Fibroblast of lung (primary cell): ENCODE results near the gene TMEM37. TPM values are rescaled to one million over a fixed set of nuclear protein-coding genes. Genes with fewer than 3 reads are reported as not detected.
A peak's percentile ranks its signal among the peaks of the same experiment; 100 is the strongest.

Experiments used
- DNase-seq, 2 donors: peaks; one replicate each; pipeline versions ENCODE4 v3.0.0 to v3.0.0-alpha.2; 2010; ENCODE audit warnings: low read depth in 2 of 2
- H2AFZ ChIP-seq: 2 replicates; pipeline ENCODE4 v1.5.1; 2012; ENCODE audit warnings: low read length, control low read depth, inconsistent platforms
- H3K27ac ChIP-seq: 2 replicates; pipeline ENCODE4 v1.5.1; 2011; ENCODE audit warnings: low read length, control low read depth; ENCODE audit not compliant: insufficient read depth
- H3K27me3 ChIP-seq: 2 replicates; pipeline ENCODE4 v1.5.1; 2011; ENCODE audit warnings: mild to moderate bottlenecking, low read length; ENCODE audit not compliant: control insufficient read depth, insufficient read depth
- H3K36me3 ChIP-seq: 2 replicates; pipeline ENCODE4 v1.5.1; 2011; ENCODE audit warnings: low read length; ENCODE audit not compliant: control insufficient read depth, insufficient read depth
- H3K4me1 ChIP-seq: 2 replicates; pipeline ENCODE4 v1.5.1; 2011; ENCODE audit warnings: low read length; ENCODE audit not compliant: control insufficient read depth, insufficient read depth; ENCODE audit errors: extremely low read depth
- H3K4me2 ChIP-seq: 2 replicates; pipeline ENCODE4 v1.5.1; 2011; ENCODE audit warnings: low read length, control low read depth; ENCODE audit not compliant: insufficient read depth; ENCODE audit errors: extremely low read depth
- H3K4me3 ChIP-seq, 4 experiments: fragments of 200-600 bp in 1 of 4; sonication (generic) in 1 of 4; replicated peaks in 1 of 4; 2 replicates each; pipeline ENCODE4 v1.5.1; 2011 to 2016; ENCODE audit warnings: low read length in 4 of 4, low read depth in 3 of 4, mild to moderate bottlenecking in 3 of 4, control low read depth in 2 of 4, inconsistent platforms in 1 of 4, mixed read lengths in 1 of 4; ENCODE audit not compliant: insufficient read depth in 1 of 4; ENCODE audit errors: control extremely low read depth in 1 of 4
- H3K79me2 ChIP-seq: 2 replicates; pipeline ENCODE4 v1.5.1; 2012; ENCODE audit warnings: mild to moderate bottlenecking, low read length, inconsistent platforms; ENCODE audit not compliant: control insufficient read depth, insufficient read depth
- H3K9ac ChIP-seq: 2 replicates; pipeline ENCODE4 v1.5.1; 2011; ENCODE audit warnings: mild to moderate bottlenecking, low read length, control low read depth; ENCODE audit not compliant: insufficient read depth
- H3K9me3 ChIP-seq: 2 replicates; pipeline ENCODE4 v1.5.1; 2012; ENCODE audit warnings: low read depth, low read length; ENCODE audit not compliant: control insufficient read depth, insufficient read depth
- H4K20me1 ChIP-seq: 2 replicates; pipeline ENCODE4 v1.5.1; 2011; ENCODE audit warnings: low read length; ENCODE audit not compliant: control insufficient read depth, insufficient read depth; ENCODE audit errors: extremely low read depth
- EZH2 ChIP-seq: IDR thresholded peaks from 2 replicates; pipeline ENCODE4 v1.5.1; 2012; ENCODE audit warnings: low read length, control low read depth, mild to moderate bottlenecking; ENCODE audit errors: missing control alignments
- polyA plus RNA-seq, 2 donors: library from polyadenylated mRNA; depleted of rRNA in 1 of 2; stranded (reverse) in 1 of 2; unstranded in 1 of 2; fragments of >200 nt; gene quantifications; 2 replicates each; pipeline ENCODE4 v1.2.1, GENCODE V29; 2011 to 2012; ENCODE audit warnings: missing spikeins in 1 of 2
- total RNA-seq: library from RNA; depleted of rRNA; stranded (reverse); fragments of >200 nt; gene quantifications from 2 replicates; pipeline ENCODE4 v1.2.1, GENCODE V29; 2014
- TF ChIP-seq, protein P1 (sequence below), 2 donors: IDR thresholded peaks in 1 of 2; conservative IDR thresholded peaks in 1 of 2; 1 replicate in 1 of 2; 2 replicates in 1 of 2; pipeline ENCODE4 v1.5.1; 2011 to 2012; ENCODE audit warnings: low read length in 2 of 2, control low read depth in 1 of 2, inconsistent platforms in 1 of 2, low read depth in 1 of 2, mild to moderate bottlenecking in 1 of 2

TMEM37 gene
- total and polyA plus RNA-seq, 2 donors (not counting 1 experiment from before 2014, with no cell fraction given), result 0.50 to 0.99 TPM

DNA sequence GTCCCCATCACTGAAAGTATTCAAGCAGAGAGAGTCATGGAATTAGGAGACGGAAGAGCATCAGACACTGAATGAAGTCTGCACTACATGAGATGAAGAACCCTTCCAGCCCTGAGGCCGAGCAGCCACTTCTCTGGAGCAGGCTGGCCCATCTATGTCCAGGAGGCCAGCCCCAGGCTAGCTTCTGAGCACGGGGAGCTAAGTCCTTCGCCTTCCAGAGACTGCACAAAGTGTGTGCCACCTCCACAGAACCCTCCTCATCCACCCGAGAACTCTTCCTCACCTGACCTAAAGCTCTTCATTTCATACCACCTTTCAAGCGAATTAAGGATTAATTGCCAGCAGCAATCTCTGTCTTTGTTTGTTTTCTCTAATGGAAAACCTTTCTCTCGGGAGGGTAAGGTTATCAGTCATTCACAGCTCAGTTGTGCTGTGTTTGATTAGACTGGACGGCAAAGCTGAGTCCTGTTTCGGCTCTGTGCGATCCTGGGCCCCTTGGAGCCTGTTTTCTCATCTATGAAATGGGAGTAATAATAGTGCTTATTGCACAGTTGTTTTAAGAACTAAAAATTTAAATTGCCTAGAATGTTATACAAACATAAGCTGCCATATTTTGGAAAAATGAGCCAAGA lies 54.7 kb downstream of the TMEM37 start:
- no peak overlapping the region for H3K4me3 ChIP-seq
- H3K27me3 ChIP-seq, result no peaks in the 10 kb centered on the region
- H3K36me3 ChIP-seq, result no peaks in the 10 kb centered on the region
- H3K27ac ChIP-seq, result no peak overlapping the region
- no peaks in the 10 kb centered on the region for H3K4me1 ChIP-seq
- H3K4me2 ChIP-seq, result no peak overlapping the region
- no peaks in the 10 kb centered on the region for H4K20me1 ChIP-seq
- TF ChIP-seq EZH2, result no peak
- TF ChIP-seq, protein P1, sequence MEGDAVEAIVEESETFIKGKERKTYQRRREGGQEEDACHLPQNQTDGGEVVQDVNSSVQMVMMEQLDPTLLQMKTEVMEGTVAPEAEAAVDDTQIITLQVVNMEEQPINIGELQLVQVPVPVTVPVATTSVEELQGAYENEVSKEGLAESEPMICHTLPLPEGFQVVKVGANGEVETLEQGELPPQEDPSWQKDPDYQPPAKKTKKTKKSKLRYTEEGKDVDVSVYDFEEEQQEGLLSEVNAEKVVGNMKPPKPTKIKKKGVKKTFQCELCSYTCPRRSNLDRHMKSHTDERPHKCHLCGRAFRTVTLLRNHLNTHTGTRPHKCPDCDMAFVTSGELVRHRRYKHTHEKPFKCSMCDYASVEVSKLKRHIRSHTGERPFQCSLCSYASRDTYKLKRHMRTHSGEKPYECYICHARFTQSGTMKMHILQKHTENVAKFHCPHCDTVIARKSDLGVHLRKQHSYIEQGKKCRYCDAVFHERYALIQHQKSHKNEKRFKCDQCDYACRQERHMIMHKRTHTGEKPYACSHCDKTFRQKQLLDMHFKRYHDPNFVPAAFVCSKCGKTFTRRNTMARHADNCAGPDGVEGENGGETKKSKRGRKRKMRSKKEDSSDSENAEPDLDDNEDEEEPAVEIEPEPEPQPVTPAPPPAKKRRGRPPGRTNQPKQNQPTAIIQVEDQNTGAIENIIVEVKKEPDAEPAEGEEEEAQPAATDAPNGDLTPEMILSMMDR (conservative IDR thresholded peaks at IDR 0.05 in 1 of 2, IDR thresholded peaks at IDR 0.05 in 1 of 2; ENCODE audit: low read depth in 1 of 2, low read length in 2 of 2), result no peak
- DNase-seq, result no peak
- H3K9me3 ChIP-seq, result no peaks in the 10 kb centered on the region
- H3K79me2 ChIP-seq, result no peaks in the 10 kb centered on the region
- no peak overlapping the region for H2AFZ ChIP-seq
- no peak overlapping the region for H3K9ac ChIP-seq

DNA sequence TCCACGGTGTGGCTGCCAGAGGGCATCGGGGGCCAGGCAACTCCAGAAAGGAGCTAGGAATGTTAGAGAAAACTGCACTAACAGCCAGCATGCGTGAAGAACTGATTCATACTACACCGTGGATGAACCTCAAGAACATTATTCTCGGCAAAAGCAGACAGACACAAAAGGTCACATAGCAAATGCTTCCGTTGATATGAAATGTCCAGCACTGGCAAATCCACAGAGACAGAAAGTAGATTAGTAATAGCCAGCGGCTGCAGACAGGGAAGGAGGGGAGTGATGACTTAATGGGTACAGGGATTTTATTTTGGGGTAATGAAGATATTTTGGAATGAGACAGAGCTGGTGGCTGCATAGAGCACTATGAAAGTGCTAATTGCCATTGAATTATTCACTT lies 55.2 kb downstream of the TMEM37 start:
- TF ChIP-seq EZH2, result no peak
- TF ChIP-seq, protein P1 (conservative IDR thresholded peaks at IDR 0.05 in 1 of 2, IDR thresholded peaks at IDR 0.05 in 1 of 2; ENCODE audit: low read depth in 1 of 2, low read length in 2 of 2), result no peak
- DNase-seq, result peak in 1 of 2 donors; percentile 77
- Histone ChIP-seq H3K9ac (no peak overlapping the region), H3K4me2 (no peak overlapping the region), H3K9me3 (no peaks in the 10 kb centered on the region), H4K20me1 (no peaks in the 10 kb centered on the region), H3K27ac (no peak overlapping the region), H3K36me3 (no peaks in the 10 kb centered on the region), H3K4me3 (no peak overlapping the region), H3K27me3 (no peaks in the 10 kb centered on the region), H3K4me1 (peaks cover 2% of the 10 kb centered on the region), H3K79me2 (no peaks in the 10 kb centered on the region), H2AFZ (no peak overlapping the region)

DNA sequence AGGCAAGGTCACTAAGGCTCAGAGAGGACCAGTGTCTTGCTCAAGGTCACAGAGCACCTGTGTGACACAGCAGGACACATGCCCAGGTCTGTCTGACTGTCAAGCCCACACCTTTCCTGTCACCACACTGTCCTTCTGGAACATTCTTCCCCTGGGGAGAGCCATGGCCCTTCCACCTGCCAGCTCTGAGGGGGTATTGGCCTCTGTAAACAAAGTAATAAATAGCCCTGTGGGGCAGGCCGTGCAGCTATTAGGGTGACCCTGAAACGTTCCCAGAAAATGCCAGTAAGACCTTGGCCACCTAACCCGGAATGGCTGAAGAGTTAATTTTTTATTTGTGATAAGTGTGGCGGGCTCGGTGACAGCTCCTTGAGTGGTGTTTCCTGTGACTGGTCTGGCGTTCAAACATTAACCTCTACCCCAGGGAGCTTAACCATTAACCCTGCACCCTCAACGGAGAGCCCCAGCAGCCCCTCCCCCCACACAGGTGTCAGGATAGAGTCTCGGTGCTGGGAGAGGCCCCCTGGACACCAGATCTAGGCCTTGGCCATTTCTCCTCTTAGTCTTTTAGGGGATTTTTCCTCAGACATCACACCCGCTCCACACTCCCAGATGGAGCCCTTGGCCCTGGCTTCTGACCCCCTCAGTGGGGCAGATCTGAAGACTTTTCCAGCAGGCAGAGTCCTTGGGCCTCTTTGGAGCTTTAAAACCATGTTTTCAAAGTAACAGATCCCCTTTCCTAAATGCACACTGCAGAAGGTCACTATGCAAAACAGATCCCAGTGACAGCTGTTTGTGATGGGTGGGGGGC lies 56.0 kb downstream of the TMEM37 start:
- Histone ChIP-seq H2AFZ (no peak overlapping the region), H3K27ac (no peak overlapping the region), H3K4me2 (no peak overlapping the region), H3K79me2 (no peaks in the 10 kb centered on the region), H3K27me3 (no peaks in the 10 kb centered on the region), H3K4me1 (peaks cover 5% of the 10 kb centered on the region), H3K4me3 (no peak overlapping the region), H3K9ac (no peak overlapping the region), H3K36me3 (no peaks in the 10 kb centered on the region), H3K9me3 (no peaks in the 10 kb centered on the region), H4K20me1 (no peaks in the 10 kb centered on the region)
- no peak for DNase-seq
- TF ChIP-seq, protein P1 (conservative IDR thresholded peaks at IDR 0.05 in 1 of 2, IDR thresholded peaks at IDR 0.05 in 1 of 2; ENCODE audit: low read depth in 1 of 2, low read length in 2 of 2), result no peak
- no peak for TF ChIP-seq EZH2
